Measurements from ENCODE around the gene HES7.

HES7 gene

DNA sequence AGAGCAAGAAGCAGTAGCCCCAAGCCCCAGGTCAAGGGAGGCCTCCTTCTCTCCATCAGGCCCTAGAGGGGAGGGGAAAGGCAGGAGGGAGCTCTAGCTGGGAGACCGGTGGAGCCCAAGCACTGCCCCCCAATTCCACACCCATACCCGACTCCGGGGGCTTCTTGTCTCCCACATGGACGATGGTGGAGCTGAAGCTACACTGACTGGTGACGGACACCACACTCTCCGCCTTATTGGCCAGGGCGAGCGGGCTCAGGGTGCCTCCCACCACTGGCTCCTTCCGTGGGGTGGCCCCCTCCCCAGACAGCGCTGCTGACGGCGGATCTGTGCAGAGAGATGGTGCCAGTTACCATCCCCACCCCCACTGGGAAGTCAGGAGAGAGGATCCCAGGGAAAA, 21.9 kb upstream of the HES7 start:
- TF ChIP-seq, protein P1, sequence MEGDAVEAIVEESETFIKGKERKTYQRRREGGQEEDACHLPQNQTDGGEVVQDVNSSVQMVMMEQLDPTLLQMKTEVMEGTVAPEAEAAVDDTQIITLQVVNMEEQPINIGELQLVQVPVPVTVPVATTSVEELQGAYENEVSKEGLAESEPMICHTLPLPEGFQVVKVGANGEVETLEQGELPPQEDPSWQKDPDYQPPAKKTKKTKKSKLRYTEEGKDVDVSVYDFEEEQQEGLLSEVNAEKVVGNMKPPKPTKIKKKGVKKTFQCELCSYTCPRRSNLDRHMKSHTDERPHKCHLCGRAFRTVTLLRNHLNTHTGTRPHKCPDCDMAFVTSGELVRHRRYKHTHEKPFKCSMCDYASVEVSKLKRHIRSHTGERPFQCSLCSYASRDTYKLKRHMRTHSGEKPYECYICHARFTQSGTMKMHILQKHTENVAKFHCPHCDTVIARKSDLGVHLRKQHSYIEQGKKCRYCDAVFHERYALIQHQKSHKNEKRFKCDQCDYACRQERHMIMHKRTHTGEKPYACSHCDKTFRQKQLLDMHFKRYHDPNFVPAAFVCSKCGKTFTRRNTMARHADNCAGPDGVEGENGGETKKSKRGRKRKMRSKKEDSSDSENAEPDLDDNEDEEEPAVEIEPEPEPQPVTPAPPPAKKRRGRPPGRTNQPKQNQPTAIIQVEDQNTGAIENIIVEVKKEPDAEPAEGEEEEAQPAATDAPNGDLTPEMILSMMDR (IDR thresholded peaks at IDR 0.05; ENCODE audit: low read depth, low read length) = no peak
- H3K4me3 ChIP-seq (ENCODE audit: low read depth, low read length) = no peak overlapping the region

DNA sequence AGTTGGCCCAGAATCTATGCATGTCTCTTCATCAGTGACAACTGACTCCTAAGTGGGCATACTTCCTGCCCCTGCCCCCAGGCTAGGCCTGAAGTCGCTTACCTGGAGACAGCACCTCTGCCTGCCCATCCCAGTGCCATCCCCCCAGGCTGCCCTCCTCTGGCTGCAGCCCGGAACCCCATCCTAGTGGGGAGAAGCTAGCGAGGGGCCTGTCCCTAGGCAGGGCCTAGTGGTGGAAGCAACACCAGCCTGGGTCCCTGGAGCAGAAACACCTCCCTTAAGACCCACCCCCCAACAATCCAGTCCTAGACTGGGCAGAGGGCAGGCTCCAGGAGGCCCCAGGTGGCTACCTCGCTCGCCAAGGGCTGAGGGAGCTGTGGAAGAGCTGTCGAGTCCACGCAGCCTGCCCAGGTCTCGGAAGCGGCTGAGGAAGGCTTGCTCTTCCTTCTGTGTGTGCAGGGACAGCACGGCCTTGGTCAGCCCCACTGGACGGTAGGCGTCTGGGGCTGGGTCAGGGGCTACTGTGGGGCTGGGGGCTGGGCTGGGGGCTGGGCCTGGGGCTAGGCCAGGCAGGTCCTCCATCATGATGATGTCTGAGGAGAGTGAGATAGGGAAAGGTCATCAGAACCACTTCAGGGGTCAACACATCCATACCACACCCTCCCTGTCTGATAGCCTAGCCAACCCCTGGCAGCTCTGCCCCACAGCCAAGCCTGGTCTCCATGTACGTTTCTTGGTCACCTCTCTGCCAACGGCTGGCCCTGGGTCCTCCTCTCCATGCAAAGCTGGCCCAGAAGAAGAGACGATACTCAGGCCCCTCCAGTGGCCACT, 20.7 kb upstream of the HES7 start:
- TF ChIP-seq, protein P1 (IDR thresholded peaks at IDR 0.05; ENCODE audit: low read depth, low read length) = no peak
- H3K4me3 ChIP-seq (ENCODE audit: low read depth, low read length) = no peak overlapping the region

DNA sequence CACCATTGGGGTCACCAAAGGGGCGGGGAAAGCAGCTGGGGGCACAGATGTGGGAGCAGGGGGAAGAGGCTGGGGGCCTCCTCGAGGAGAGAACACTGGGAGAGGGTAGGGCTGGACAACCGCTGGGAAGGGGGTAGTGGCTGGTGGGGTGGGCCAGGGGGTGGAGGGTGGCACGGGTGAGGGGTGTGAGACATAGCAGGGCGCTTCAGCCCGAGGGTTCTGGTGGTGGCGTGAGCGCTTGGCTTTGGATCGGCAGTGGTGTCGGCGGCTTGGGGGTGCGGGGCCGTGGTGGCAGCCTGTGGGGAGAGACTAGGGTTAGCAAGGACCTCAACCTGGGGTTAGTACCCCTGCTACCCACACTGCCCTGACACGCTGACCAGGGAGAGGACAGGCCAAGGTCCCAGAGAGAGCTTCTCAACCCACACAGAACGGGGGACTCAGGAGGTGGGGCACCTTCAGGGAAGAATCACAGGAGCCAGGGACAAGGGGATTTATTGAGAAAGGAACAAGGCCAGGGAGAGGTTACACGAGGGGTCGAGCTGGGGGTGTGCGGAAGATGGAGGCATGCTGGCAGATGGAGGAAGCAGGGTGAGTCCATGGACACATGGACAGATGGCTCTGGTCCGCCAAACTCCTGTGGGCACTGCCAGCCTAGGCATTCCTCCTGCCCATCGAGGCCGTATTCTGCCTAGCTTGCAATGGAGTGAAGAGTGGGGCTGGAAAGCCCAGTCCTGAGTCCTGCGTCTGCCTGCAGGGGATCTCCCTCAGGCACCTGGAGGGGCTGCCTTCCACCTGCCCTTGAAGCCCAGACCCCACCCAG, 19.9 kb upstream of the HES7 start:
- no peak overlapping the region for H3K4me3 ChIP-seq (ENCODE audit: low read depth, low read length)
- TF ChIP-seq, protein P1 (IDR thresholded peaks at IDR 0.05; ENCODE audit: low read depth, low read length) = no peak

DNA sequence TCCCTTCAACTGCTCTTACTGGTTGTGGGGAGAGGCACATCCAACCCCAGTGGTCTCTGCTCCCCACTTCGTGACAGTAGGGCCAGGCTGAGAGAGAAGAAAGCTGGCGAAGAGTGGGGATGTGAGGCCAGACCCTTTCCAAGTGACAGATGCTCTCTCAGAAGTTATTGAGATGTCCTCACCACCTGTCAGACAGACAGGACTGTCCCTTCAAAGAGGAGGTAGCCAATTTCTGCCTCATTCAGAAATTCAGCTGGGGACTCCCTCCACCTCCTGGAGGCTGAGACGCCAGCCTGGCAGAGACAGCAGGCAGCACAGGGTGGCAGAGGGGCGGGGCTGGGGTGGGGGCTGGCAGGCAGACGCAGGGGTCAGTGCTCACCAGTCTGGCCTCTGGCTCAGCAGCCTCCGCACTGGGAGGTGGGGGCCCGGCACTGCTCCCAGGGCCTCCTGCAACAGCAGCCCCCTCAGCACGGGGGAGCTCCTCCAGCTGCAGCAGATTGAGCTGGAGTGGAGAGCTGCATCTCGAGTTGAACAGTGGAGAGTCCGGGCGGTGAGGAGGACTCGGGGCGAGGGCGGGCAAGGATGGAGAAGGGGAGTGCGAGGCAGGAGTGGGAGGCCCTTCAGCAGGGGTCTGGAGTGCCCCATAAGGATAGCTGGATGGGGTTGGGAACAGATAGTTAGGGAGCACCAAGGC, 19.1 kb upstream of the HES7 start:
- no peak overlapping the region for H3K4me3 ChIP-seq (ENCODE audit: low read depth, low read length)
- TF ChIP-seq, protein P1 (IDR thresholded peaks at IDR 0.05; ENCODE audit: low read depth, low read length) = no peak

DNA sequence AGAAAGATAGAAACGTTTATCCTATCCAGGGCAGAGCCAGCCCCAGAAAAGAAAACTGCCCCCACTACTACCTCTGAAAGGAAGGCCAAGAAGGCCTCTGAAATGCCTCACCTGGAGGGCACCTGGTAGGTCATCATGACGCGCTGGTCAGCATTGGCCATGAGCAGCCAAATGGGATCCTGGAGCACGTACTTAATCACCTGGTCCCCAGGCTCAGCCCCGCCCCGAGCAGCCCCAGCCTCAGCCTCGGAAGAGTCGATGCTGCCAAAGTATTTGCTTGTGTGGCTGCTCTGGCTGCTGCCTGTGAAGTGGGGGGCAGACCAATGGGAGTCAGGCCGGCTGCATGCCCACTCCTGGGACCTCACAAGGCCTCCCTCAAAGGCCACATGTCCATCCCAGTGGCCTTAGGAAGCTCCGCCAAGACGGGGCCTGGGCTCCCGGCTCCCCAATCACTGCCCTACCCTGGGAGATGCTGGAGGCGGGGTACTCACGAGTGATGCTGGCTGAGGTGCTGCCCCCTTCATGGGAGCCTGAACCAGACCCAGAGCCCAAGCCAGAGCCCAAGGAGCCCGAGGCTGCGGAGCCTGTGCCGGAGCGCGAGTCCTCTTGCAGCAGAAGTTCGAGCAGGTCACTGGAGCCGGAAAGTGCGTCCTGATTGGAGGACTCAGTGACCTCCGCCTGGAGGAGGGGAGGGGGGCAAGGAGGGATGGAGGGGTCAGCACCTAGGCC, 18.4 kb upstream of the HES7 start:
- no peak overlapping the region for H3K4me3 ChIP-seq (ENCODE audit: low read depth, low read length)
- TF ChIP-seq, protein P1 (IDR thresholded peaks at IDR 0.05; ENCODE audit: low read depth, low read length) = no peak

DNA sequence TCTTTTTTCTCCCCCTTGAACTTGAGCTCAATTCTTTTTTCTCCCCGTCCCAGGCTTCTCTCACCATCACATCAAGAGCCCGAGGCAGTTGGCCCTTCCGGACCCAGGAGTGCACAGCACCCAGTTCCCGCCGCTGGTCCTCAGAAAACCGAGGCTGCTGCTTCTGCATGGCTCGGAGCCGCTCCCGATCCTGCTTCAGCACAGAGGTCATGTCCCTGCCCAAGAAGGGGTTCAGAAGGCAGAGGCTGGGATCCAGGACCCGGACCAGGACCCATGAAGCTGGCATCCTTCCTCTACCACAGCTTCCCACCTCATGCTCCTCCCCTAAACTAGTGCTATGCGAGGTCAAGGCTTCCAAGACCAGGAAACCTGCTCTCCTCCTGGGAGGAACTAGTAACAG, 17.8 kb upstream of the HES7 start:
- H3K4me3 ChIP-seq (ENCODE audit: low read depth, low read length) = no peak overlapping the region
- TF ChIP-seq, protein P1 (IDR thresholded peaks at IDR 0.05; ENCODE audit: low read depth, low read length) = no peak
